ENCODE data around the gene SLC52A1. TPM values are rescaled to one million over a fixed set of nuclear protein-coding genes. Genes with fewer than 3 reads are reported as not detected.
"Not testable (repeated sequence)": the region's sequence is repeated elsewhere in the genome, so short reads cannot be mapped to it uniquely, and the experiment has no call there.

The SLC52A1 gene
- total RNA-seq, 1 donor from 2014 or later: 0.26 TPM

GRCh38 chr17:5031365-5032082, 3.7 kb downstream of the SLC52A1 start:
- peak; percentile 18 to 66 for DNase-seq (ENCODE audit: low read depth in 2 of 2)

GRCh38 chr17:5030168-5030567, 5.1 kb downstream of the SLC52A1 start:
- not testable (repeated sequence) for DNase-seq (ENCODE audit: low read depth in 2 of 2)

- DNase-seq (ENCODE audit: low read depth in 2 of 2): no peak
Observed at GRCh38 chr17:5027916-5028315, 7.3 kb downstream of the SLC52A1 start.

GRCh38 chr17:5027299-5027698, 7.9 kb downstream of the SLC52A1 start:
- no peak for DNase-seq (ENCODE audit: low read depth in 2 of 2)

GRCh38 chr17:5024604-5025003, 10.6 kb downstream of the SLC52A1 start:
- DNase-seq (ENCODE audit: low read depth in 2 of 2): no peak

GRCh38 chr17:5023588-5024147, 11.6 kb downstream of the SLC52A1 start:
- no peak for DNase-seq (ENCODE audit: low read depth in 2 of 2)

GRCh38 chr17:5022171-5022711, 13.0 kb downstream of the SLC52A1 start:
- DNase-seq (ENCODE audit: low read depth in 2 of 2): no peak

- DNase-seq (ENCODE audit: low read depth in 2 of 2): no peak
Observed at GRCh38 chr17:5020502-5021023, 14.7 kb downstream of the SLC52A1 start.

GRCh38 chr17:5019475-5019956, 15.7 kb downstream of the SLC52A1 start:
- DNase-seq (ENCODE audit: low read depth in 2 of 2): peak in 1 of 2 donors; percentile 18

- DNase-seq (ENCODE audit: low read depth in 2 of 2): no peak
Observed at GRCh38 chr17:5014357-5014756, 20.9 kb downstream of the SLC52A1 start.

- DNase-seq (ENCODE audit: low read depth in 2 of 2): peak; percentile 88 to 90
Observed at GRCh38 chr17:5011928-5012327, 23.3 kb downstream of the SLC52A1 start.

- no peak for DNase-seq (ENCODE audit: low read depth in 2 of 2)
Observed at GRCh38 chr17:5003214-5003867, 31.9 kb downstream of the SLC52A1 start.

- no peak for DNase-seq (ENCODE audit: low read depth in 2 of 2)
Observed at GRCh38 chr17:5002121-5002788, 33.0 kb downstream of the SLC52A1 start.

GRCh38 chr17:5000237-5000639, 35.0 kb downstream of the SLC52A1 start:
- no peak for DNase-seq (ENCODE audit: low read depth in 2 of 2)

- no peak for DNase-seq (ENCODE audit: low read depth in 2 of 2)
Observed at GRCh38 chr17:4999430-5000093, 35.7 kb downstream of the SLC52A1 start.

GRCh38 chr17:4998732-4999429, 36.3 kb downstream of the SLC52A1 start:
- peak in 1 of 2 donors; percentile 13 for DNase-seq (ENCODE audit: low read depth in 2 of 2)

- DNase-seq (ENCODE audit: low read depth in 2 of 2): peak in 1 of 2 donors; percentile 37
Observed at GRCh38 chr17:4998027-4998731, 37.0 kb downstream of the SLC52A1 start.

GRCh38 chr17:4997302-4998026, 37.8 kb downstream of the SLC52A1 start, which contains the start of the genes INCA1 and KIF1C:
INCA1 (minus strand) TSS chr17:4997522; CDS start chr17:4994437, 3,085 bp downstream.
KIF1C (plus strand) TSS chr17:4997950; CDS start chr17:5000247, 2,297 bp downstream.
- DNase-seq (ENCODE audit: low read depth in 2 of 2): peak; percentile 54 to 90

Measured in dermis microvascular lymphatic vessel endothelial cell (primary cell).